GM10266 (cell line): ENCODE results near the gene GSE1.

ENCODE experiments used
- DNase-seq: peaks from one replicate; pipeline ENCODE4 v3.0.0; 2012; ENCODE audit errors: extremely low spot score
- CTCF ChIP-seq: IDR thresholded peaks from 2 replicates; pipeline ENCODE4 v1.5.1; 2012; ENCODE audit warnings: mild to moderate bottlenecking, low read depth; ENCODE audit not compliant: control insufficient read depth, insufficient read depth; ENCODE audit errors: missing control alignments

The GSE1 gene

GRCh38 chr16:85668676-85669424, 55.7 kb downstream of the GSE1 start:
- TF ChIP-seq CTCF, result no peak
- DNase-seq, result no peak

DNA sequence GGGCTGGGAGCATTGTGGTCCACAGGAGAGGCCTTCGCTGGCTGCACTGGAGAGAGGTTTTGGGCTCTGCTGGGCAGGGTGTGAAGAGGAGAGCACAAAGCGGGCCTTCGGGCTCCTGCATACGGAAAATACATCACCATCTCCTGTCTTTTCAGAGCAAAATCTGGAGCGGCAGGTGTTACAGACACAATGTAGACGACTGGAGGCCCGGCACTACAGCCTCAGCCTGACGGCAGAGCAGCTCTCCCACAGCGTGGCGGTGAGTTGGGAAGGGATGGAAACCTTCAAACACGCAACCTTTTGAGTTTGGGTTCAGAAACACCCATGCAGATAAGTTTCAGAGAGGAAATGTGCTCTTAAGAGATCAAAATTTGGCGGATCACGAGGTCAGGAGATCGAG, 57.7 kb downstream of the GSE1 start:
- no peak for TF ChIP-seq CTCF
- no peak for DNase-seq

- no peak for DNase-seq
- no peak for TF ChIP-seq CTCF
These were observed 60.7 kb downstream of the GSE1 start for GRCh38 chr16:85673529-85674417.

DNA sequence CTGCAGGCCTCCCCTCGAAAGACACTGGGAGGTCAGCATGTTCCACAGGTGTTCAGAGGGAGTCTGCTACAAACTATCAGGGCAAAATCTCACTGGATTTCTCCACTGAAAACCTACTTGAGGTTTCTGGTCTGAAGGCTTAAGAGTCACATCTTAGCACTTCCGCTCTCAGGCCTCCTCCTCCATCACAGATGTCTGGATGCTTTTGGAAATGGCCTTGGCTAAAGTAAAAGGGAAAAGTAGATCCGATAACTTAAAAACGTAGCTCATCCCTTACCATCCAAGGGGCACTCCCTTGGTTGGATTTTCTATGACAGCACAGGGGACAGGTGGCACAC, 61.3 kb downstream of the GSE1 start:
- no peak for DNase-seq
- TF ChIP-seq CTCF, result no peak

GRCh38 chr16:85674828-85675227, 61.7 kb downstream of the GSE1 start:
- TF ChIP-seq CTCF, result no peak
- no peak for DNase-seq

GRCh38 chr16:85675251-85675874, 62.2 kb downstream of the GSE1 start:
- TF ChIP-seq CTCF, result peak; percentile 32
- no peak for DNase-seq
